OCI-LY7 (cell line): ENCODE measurements around the gene ZNF527.

ENCODE experiments used
- CTCF ChIP-seq: fragments of 200-600 bp; sonication (generic); conservative IDR thresholded peaks from 2 replicates; pipeline ENCODE4 v1.5.1; 2014; ENCODE audit warnings: mild to moderate bottlenecking, antibody characterized with exemption, low read length, moderate library complexity, mixed read lengths
- EZH2phosphoT487 ChIP-seq: fragments of 200-600 bp; sonication (generic); IDR thresholded peaks from 2 replicates; pipeline ENCODE4 v1.6.1; 2018; ENCODE audit warnings: low read depth, borderline replicate concordance, mild to moderate bottlenecking, mixed run types, antibody characterized with exemption, low read length, moderate library complexity, mixed read lengths

- no peak for TF ChIP-seq CTCF
- TF ChIP-seq EZH2phosphoT487, result no peak
These were observed 15.0 kb upstream of the ZNF527 start for GRCh38 chr19:37355901-37356300.
